ENCODE results near the gene NOTCH1.

GRCh38 chr9:136588663-136589464 is 43.0 kb upstream of the NOTCH1 start:
- TF ChIP-seq KDM4A (IDR thresholded peaks at IDR 0.05; ENCODE audit: low read depth, low read length, severe bottlenecking) (no peak), POLR2AphosphoS5 (IDR thresholded peaks at IDR 0.05; ENCODE audit: low read depth, low read length) (no peak), BCL11A (IDR thresholded peaks at IDR 0.05; ENCODE audit: low read depth in 2 of 2, low read length in 2 of 2) (no peak), RBBP5 (IDR thresholded peaks at IDR 0.05; ENCODE audit: borderline replicate concordance, low read depth, low read length) (no peak), EZH2 (IDR thresholded peaks at IDR 0.05; ENCODE audit: low read depth, low read length, severe bottlenecking) (no peak), CREB1 (IDR thresholded peaks at IDR 0.05) (no peak)
- TF ChIP-seq, protein P1, sequence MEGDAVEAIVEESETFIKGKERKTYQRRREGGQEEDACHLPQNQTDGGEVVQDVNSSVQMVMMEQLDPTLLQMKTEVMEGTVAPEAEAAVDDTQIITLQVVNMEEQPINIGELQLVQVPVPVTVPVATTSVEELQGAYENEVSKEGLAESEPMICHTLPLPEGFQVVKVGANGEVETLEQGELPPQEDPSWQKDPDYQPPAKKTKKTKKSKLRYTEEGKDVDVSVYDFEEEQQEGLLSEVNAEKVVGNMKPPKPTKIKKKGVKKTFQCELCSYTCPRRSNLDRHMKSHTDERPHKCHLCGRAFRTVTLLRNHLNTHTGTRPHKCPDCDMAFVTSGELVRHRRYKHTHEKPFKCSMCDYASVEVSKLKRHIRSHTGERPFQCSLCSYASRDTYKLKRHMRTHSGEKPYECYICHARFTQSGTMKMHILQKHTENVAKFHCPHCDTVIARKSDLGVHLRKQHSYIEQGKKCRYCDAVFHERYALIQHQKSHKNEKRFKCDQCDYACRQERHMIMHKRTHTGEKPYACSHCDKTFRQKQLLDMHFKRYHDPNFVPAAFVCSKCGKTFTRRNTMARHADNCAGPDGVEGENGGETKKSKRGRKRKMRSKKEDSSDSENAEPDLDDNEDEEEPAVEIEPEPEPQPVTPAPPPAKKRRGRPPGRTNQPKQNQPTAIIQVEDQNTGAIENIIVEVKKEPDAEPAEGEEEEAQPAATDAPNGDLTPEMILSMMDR (IDR thresholded peaks at IDR 0.05; ENCODE audit: control extremely low read depth in 1 of 3, insufficient read depth in 1 of 3, low read depth in 1 of 3, low read length in 3 of 3) = no peak
- TF ChIP-seq, protein P2, sequence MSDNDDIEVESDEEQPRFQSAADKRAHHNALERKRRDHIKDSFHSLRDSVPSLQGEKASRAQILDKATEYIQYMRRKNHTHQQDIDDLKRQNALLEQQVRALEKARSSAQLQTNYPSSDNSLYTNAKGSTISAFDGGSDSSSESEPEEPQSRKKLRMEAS (IDR thresholded peaks at IDR 0.05) = no peak
